Natural killer cell (primary cell): ENCODE measurements around the gene FCF1. TPM values are rescaled to one million over a fixed set of nuclear protein-coding genes. Genes with fewer than 3 reads are reported as not detected.

Experiments used
- ATAC-seq, 3 donors: fragments of 150-1000 bp in 2 of 3; fragments of 200-7000 bp in 1 of 3; cut with Tn5 transposase; 1 replicate in 1 of 3; 2 replicates in 2 of 3; pipeline ENCODE4 v1.10.0; 2021; ENCODE audit warnings: mild to moderate bottlenecking in 2 of 3, moderate library complexity in 2 of 3
- DNase-seq, 2 donors: peaks; one replicate each; pipeline versions ENCODE4 v3.0.0 to v3.0.0-alpha.2; 2013 to 2021; ENCODE audit warnings: mixed read lengths in 1 of 2
- H3K27ac ChIP-seq: one replicate; pipeline ENCODE4 v1.5.1; 2013; ENCODE audit warnings: mild to moderate bottlenecking, low read length
- H3K27me3 ChIP-seq: one replicate; pipeline ENCODE4 v1.6.1; 2013; ENCODE audit warnings: low read length; ENCODE audit not compliant: control insufficient read depth, insufficient read depth
- H3K36me3 ChIP-seq: one replicate; pipeline ENCODE4 v1.6.1; 2013; ENCODE audit warnings: low read length; ENCODE audit not compliant: control insufficient read depth, insufficient read depth
- H3K4me1 ChIP-seq: one replicate; pipeline ENCODE4 v1.6.1; 2013; ENCODE audit warnings: low read length; ENCODE audit not compliant: control insufficient read depth, insufficient read depth
- H3K4me3 ChIP-seq: one replicate; pipeline ENCODE4 v1.5.1; 2013; ENCODE audit warnings: low read length
- H3K9me3 ChIP-seq: one replicate; pipeline ENCODE4 v1.6.1; 2013; ENCODE audit warnings: low read length; ENCODE audit not compliant: control insufficient read depth, insufficient read depth
- H3K27ac Mint-ChIP-seq, 2 donors: one replicate each; pipeline ENCODE4 v1.8.0; 2022; ENCODE audit warnings: mild to moderate bottlenecking in 2 of 2, mixed read lengths in 2 of 2, moderate library complexity in 1 of 2
- H3K27me3 Mint-ChIP-seq, 2 donors: one replicate each; pipeline ENCODE4 v1.8.0; 2022; ENCODE audit warnings: low read depth in 2 of 2, mixed read lengths in 2 of 2
- H3K36me3 Mint-ChIP-seq: one replicate; pipeline ENCODE4 v1.8.0; 2022; ENCODE audit warnings: mixed read lengths
- H3K4me1 Mint-ChIP-seq, 2 donors: one replicate each; pipeline ENCODE4 v1.8.0; 2022; ENCODE audit warnings: mixed read lengths in 2 of 2
- H3K4me3 Mint-ChIP-seq: one replicate; pipeline ENCODE4 v1.8.0; 2022; ENCODE audit warnings: mild to moderate bottlenecking, moderate library complexity, mixed read lengths
- H3K9me3 Mint-ChIP-seq, 2 donors: one replicate each; pipeline ENCODE4 v1.8.0; 2022; ENCODE audit warnings: mixed read lengths in 2 of 2
- WGBS: methylation state at CpG from one replicate; pipeline ENCODE4 v1.1.7; 2013; ENCODE audit warnings: missing lambda C conversion rate; ENCODE audit not compliant: insufficient coverage; 5-methylcytosine and 5-hydroxymethylcytosine counted together
- intact Hi-C: fragments of 100-400 bp; cut with micrococcal nuclease; formaldehyde crosslinking; loops from one replicate; pipeline ENCODE4 v1.14.2; 2022
- total RNA-seq, 4 donors: library from RNA; stranded (reverse); fragments of 120-200 nt in 1 of 4; gene quantifications; one replicate each; pipeline versions ENCODE4 v1.2.3 to v1.2.4, GENCODE V29; 2013 to 2022
- TF ChIP-seq, protein P1 (sequence below): fragments of 200-600 bp; IDR thresholded peaks from one replicate; pipeline ENCODE4 v1.8.0; 2022; ENCODE audit warnings: antibody characterized with exemption

FCF1 gene
- total RNA-seq, 3 donors from 2014 or later (not counting 1 experiment from before 2014, with no cell fraction given) = 37.1 to 49.6 (median 40.4) TPM

DNA sequence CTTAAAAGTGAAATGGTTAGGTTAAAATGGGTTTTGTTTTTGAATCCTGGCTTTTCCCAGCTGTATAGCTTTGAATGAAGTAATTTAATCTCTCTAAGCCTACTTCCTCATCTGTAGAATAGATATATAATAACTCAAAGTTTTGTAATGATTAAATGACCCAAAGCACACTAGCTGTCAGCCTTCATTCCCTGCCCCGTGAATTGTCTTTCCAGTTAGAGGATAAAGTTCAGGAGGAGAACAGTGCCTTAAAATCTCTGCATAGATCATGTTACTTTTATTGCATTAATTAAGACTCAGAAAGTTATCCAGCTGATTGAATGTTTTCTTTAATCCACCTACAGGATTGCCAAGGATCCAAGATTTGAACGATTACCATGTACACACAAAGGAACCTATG lies 19.4 kb downstream of the FCF1 start:
- Histone ChIP-seq H3K27ac (no peak overlapping the region), H3K36me3 (peaks cover 42% of the 10 kb centered on the region), H3K27me3 (no peaks in the 10 kb centered on the region), H3K4me1 (no peaks in the 10 kb centered on the region), H3K4me3 (no peak overlapping the region), H3K9me3 (no peaks in the 10 kb centered on the region)
- TF ChIP-seq, protein P1, sequence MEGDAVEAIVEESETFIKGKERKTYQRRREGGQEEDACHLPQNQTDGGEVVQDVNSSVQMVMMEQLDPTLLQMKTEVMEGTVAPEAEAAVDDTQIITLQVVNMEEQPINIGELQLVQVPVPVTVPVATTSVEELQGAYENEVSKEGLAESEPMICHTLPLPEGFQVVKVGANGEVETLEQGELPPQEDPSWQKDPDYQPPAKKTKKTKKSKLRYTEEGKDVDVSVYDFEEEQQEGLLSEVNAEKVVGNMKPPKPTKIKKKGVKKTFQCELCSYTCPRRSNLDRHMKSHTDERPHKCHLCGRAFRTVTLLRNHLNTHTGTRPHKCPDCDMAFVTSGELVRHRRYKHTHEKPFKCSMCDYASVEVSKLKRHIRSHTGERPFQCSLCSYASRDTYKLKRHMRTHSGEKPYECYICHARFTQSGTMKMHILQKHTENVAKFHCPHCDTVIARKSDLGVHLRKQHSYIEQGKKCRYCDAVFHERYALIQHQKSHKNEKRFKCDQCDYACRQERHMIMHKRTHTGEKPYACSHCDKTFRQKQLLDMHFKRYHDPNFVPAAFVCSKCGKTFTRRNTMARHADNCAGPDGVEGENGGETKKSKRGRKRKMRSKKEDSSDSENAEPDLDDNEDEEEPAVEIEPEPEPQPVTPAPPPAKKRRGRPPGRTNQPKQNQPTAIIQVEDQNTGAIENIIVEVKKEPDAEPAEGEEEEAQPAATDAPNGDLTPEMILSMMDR = no peak
- Mint-ChIP-seq H3K4me3 (no peak overlapping the region), H3K9me3 (no peaks in the 10 kb centered on the region), H3K27ac (no peak overlapping the region), H3K4me1 (peaks cover 0 to 4% of the 10 kb centered on the region in 2 donors), H3K27me3 (no peaks in the 10 kb centered on the region), H3K36me3 (peaks cover 17% of the 10 kb centered on the region)
- intact Hi-C loops = no loop called here
- WGBS = 100% methylated on average over 1 of the region's 2 CpGs
- DNase-seq (no peak), ATAC-seq (no peak)

DNA sequence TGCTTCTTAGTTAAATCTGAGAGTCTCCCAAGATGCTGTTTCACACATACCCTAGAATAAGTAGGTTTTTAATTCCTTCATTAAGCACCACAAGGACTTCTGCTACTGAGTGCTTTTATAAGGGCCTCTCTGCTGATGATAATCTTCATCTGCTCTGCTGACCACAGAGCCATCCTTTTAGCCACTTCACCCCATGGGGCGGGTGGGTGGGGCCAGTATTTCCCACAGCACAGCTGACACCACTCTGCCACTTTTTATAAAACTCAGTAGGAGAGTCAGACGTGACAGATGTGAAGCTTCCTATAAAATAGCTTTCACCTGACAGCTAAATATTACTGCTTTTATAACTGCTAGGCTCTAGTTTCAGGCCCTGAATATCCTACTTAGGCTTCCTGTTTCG lies 20.3 kb downstream of the FCF1 start:
- Histone ChIP-seq H3K27ac (no peak overlapping the region), H3K9me3 (no peaks in the 10 kb centered on the region), H3K4me3 (no peak overlapping the region), H3K36me3 (peaks cover 45% of the 10 kb centered on the region), H3K4me1 (no peaks in the 10 kb centered on the region), H3K27me3 (no peaks in the 10 kb centered on the region)
- TF ChIP-seq, protein P1 = no peak
- no peak overlapping the region for H3K4me3 Mint-ChIP-seq
- 78% methylated on average over 3 of the region's 3 CpGs for WGBS
- no peaks in the 10 kb centered on the region for H3K27me3 Mint-ChIP-seq
- no peak for DNase-seq
- intact Hi-C loops = no loop called here
- no peak overlapping the region for H3K27ac Mint-ChIP-seq
- no peak for ATAC-seq
- peaks cover 0 to 4% of the 10 kb centered on the region in 2 donors for H3K4me1 Mint-ChIP-seq
- peaks cover 17% of the 10 kb centered on the region for H3K36me3 Mint-ChIP-seq
- no peaks in the 10 kb centered on the region for H3K9me3 Mint-ChIP-seq

DNA sequence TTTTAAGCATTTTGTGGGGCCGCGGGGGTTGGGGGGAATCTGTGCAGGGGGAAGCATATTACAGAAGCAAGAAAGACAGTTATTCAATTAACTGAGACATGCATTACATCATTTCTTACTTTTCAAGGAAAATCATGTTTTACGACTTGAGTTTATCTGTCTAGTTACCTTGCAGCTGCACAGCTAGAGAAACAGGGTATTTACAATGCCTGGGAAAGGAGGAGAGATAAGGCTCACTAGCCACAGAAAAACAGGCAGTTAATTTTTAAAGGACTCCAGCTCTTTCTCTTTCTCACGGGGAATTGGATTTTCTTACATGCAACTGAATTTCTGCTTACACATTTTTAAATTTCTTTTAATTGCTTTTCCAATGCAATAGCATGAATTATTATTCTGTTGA lies 22.2 kb downstream of the FCF1 start:
- H3K27ac Mint-ChIP-seq = no peak overlapping the region
- DNase-seq (no peak), ATAC-seq (no peak)
- Histone ChIP-seq H3K4me3 (no peak overlapping the region), H3K4me1 (no peaks in the 10 kb centered on the region), H3K27ac (no peak overlapping the region), H3K36me3 (peaks cover 51% of the 10 kb centered on the region), H3K27me3 (no peaks in the 10 kb centered on the region), H3K9me3 (no peaks in the 10 kb centered on the region)
- no peaks in the 10 kb centered on the region for H3K9me3 Mint-ChIP-seq
- WGBS = 100% methylated on average over 1 of the region's 4 CpGs
- H3K4me3 Mint-ChIP-seq = no peak overlapping the region
- no peaks in the 10 kb centered on the region for H3K4me1 Mint-ChIP-seq
- TF ChIP-seq, protein P1 = no peak
- intact Hi-C loops = no loop called here
- peaks cover 17% of the 10 kb centered on the region for H3K36me3 Mint-ChIP-seq
- H3K27me3 Mint-ChIP-seq = no peaks in the 10 kb centered on the region

DNA sequence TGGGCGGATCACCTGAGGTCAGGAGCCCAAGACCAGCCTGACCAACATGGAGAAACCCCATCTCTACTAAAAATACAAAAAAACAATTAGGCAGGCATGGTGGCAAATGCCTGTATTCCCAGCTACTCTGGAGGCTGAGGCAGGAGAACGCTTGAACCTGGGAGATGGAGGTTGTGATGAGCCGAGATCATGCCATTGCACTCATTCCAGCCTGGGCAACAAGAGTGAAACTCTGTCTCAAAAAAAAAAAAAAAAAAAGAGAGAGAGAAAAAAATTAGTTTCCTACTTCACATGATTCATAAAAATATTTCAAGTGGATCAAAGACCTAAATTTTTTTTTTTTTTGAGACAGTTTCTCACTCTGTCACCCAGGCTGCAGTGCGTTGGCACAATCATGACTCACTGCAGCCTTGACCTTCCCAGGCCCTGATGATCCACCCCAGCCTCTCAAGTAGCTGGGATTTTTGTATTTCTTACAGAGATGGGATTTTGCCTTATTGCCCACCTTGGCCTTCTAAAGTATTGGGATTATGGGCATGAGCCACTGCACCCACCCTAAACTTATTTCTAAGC lies 24.9 kb downstream of the FCF1 start:
- H3K9me3 ChIP-seq = no peaks in the 10 kb centered on the region
- WGBS = 94% methylated on average over 3 of the region's 4 CpGs
- H3K4me1 ChIP-seq = no peaks in the 10 kb centered on the region
- H3K27ac ChIP-seq = no peak overlapping the region
- no peaks in the 10 kb centered on the region for H3K27me3 ChIP-seq
- peaks cover 17% of the 10 kb centered on the region for H3K36me3 Mint-ChIP-seq
- H3K36me3 ChIP-seq = peaks cover 40% of the 10 kb centered on the region
- H3K9me3 Mint-ChIP-seq = no peaks in the 10 kb centered on the region
- ATAC-seq = no peak
- DNase-seq = no peak
- no peak overlapping the region for H3K27ac Mint-ChIP-seq
- TF ChIP-seq, protein P1 = no peak
- no peak overlapping the region for H3K4me3 Mint-ChIP-seq
- intact Hi-C loops = no loop called here
- H3K27me3 Mint-ChIP-seq = no peaks in the 10 kb centered on the region
- H3K4me1 Mint-ChIP-seq = no peaks in the 10 kb centered on the region
- H3K4me3 ChIP-seq = no peak overlapping the region
